ENCODE results near the gene CCDC15. TPM values are rescaled to one million over a fixed set of nuclear protein-coding genes. Genes with fewer than 3 reads are reported as not detected.

The CCDC15 gene, protein sequence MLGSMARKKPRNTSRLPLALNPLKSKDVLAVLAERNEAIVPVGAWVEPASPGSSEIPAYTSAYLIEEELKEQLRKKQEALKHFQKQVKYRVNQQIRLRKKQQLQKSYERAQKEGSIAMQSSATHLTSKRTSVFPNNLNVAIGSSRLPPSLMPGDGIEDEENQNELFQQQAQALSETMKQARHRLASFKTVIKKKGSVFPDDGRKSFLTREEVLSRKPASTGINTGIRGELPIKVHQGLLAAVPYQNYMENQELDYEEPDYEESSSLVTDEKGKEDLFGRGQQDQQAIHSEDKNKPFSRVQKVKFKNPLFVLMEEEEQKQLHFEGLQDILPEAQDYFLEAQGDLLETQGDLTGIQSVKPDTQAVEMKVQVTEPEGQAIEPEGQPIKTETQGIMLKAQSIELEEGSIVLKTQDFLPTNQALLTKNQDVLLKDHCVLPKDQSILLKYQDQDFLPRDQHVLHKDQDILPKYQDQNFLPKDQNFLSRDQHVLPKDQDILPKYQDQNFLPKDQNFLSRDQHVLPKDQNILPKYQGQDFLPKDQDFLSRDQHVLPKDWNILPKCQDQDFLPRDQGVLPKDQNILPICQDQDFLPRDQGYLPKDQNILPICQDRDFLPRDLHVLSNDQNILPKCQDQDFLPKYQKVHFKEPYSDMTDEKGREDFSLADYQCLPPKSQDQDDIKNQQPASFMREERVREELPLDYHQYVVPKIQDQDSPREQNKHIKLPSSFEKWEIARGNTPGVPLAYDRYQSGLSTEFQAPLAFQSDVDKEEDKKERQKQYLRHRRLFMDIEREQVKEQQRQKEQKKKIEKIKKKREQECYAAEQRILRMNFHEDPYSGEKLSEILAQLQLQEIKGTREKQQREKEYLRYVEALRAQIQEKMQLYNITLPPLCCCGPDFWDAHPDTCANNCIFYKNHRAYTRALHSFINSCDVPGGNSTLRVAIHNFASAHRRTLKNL
- total RNA-seq: 2.1 and 2.2 TPM in 2 replicates

- H3K4me3 ChIP-seq (ENCODE audit: insufficient read depth, low read length): peak within 1 kb of the TSS; percentile 87
- no peak for TF ChIP-seq CTCF (IDR thresholded peaks at IDR 0.05; ENCODE audit: extremely low read depth, low read depth, low read length)
- H3K79me2 ChIP-seq (ENCODE audit: insufficient read depth, low read length): no peaks in the 10 kb centered on the region
- peak; percentile 94 for DNase-seq (ENCODE audit: insufficient read length, low spot score, missing footprints)
- peak within 1 kb of the TSS; percentile 87 for H3K4me2 ChIP-seq (ENCODE audit: insufficient read depth, low read length)
- no peaks in the 10 kb centered on the region for H3K9me3 ChIP-seq (ENCODE audit: low read depth, low read length)
- H3K27me3 ChIP-seq (ENCODE audit: insufficient read depth, low read length): no peaks in the 10 kb centered on the region
- peak within 1 kb of the TSS; percentile 88 for H3K27ac ChIP-seq (ENCODE audit: low read depth, low read length)
- H4K20me1 ChIP-seq (ENCODE audit: insufficient read depth, low read length): no peaks in the 10 kb centered on the region
- peaks cover 8% of the 10 kb centered on the region for H3K4me1 ChIP-seq (ENCODE audit: insufficient read depth, low read length)
- peak within 1 kb of the TSS; percentile 98 for H2AFZ ChIP-seq (ENCODE audit: low read length)
- no peaks in the 10 kb centered on the region for H3K36me3 ChIP-seq (ENCODE audit: insufficient read depth, low read length)
These were observed at the start of gene CCDC15 for GRCh38 chr11:124953753-124954589. TSS of gene CCDC15 (plus strand) at chr11:124954202. CDS start at chr11:124954733, 531 bp downstream.

GRCh38 chr11:124915541-124916369 lies 38.2 kb upstream of the CCDC15 start:
- no peaks in the 10 kb centered on the region for H3K79me2 ChIP-seq (ENCODE audit: insufficient read depth, low read length)
- no peak overlapping the region for H3K27ac ChIP-seq (ENCODE audit: low read depth, low read length)
- no peaks in the 10 kb centered on the region for H3K27me3 ChIP-seq (ENCODE audit: insufficient read depth, low read length)
- H3K9me3 ChIP-seq (ENCODE audit: low read depth, low read length): peaks cover 2% of the 10 kb centered on the region
- TF ChIP-seq CTCF (IDR thresholded peaks at IDR 0.05; ENCODE audit: extremely low read depth, low read depth, low read length): no peak
- H3K4me1 ChIP-seq (ENCODE audit: insufficient read depth, low read length): peaks cover 2% of the 10 kb centered on the region
- no peak overlapping the region for H3K4me3 ChIP-seq (ENCODE audit: insufficient read depth, low read length)
- peak overlapping the region; percentile 41 for H2AFZ ChIP-seq (ENCODE audit: low read length)
- no peak for DNase-seq (ENCODE audit: insufficient read length, low spot score, missing footprints)
- H3K36me3 ChIP-seq (ENCODE audit: insufficient read depth, low read length): no peaks in the 10 kb centered on the region
- H3K4me2 ChIP-seq (ENCODE audit: insufficient read depth, low read length): no peak overlapping the region
- no peaks in the 10 kb centered on the region for H4K20me1 ChIP-seq (ENCODE audit: insufficient read depth, low read length)

GRCh38 chr11:124916370-124916710 lies 37.7 kb upstream of the CCDC15 start:
- Histone ChIP-seq H3K4me2 (ENCODE audit: insufficient read depth, low read length) (no peak overlapping the region), H3K27ac (ENCODE audit: low read depth, low read length) (no peak overlapping the region), H3K27me3 (ENCODE audit: insufficient read depth, low read length) (no peaks in the 10 kb centered on the region), H2AFZ (ENCODE audit: low read length) (no peak overlapping the region), H4K20me1 (ENCODE audit: insufficient read depth, low read length) (no peaks in the 10 kb centered on the region), H3K79me2 (ENCODE audit: insufficient read depth, low read length) (no peaks in the 10 kb centered on the region), H3K36me3 (ENCODE audit: insufficient read depth, low read length) (no peaks in the 10 kb centered on the region), H3K4me1 (ENCODE audit: insufficient read depth, low read length) (peaks cover 5% of the 10 kb centered on the region), H3K9me3 (ENCODE audit: low read depth, low read length) (peaks cover 2% of the 10 kb centered on the region), H3K4me3 (ENCODE audit: insufficient read depth, low read length) (no peak overlapping the region)
- no peak for TF ChIP-seq CTCF (IDR thresholded peaks at IDR 0.05; ENCODE audit: extremely low read depth, low read depth, low read length)
- DNase-seq (ENCODE audit: insufficient read length, low spot score, missing footprints): no peak
